AG04449 (cell line): ENCODE results near the gene PPM1L.
A peak's percentile ranks its signal among the peaks of the same experiment; 100 is the strongest.

Experiments
- CTCF ChIA-PET: fragments of 350-600 bp; formaldehyde crosslinking; extraction: SDS; loops from one replicate; lab custom pipeline; 2021; ENCODE audit warnings: antibody characterized with exemption; lab: Yijun Ruan, JAX
- POLR2A ChIA-PET: fragments of 400-600, 350-600 bp; formaldehyde crosslinking; extraction: SDS; loops from one replicate; lab custom pipeline; 2020; ENCODE audit warnings: antibody characterized with exemption, inconsistent platforms; lab: Yijun Ruan, JAX
- DNase-seq: peaks from one replicate; pipeline ENCODE4 v3.0.0-alpha.2; 2010; ENCODE audit warnings: low read depth, low spot score
- H3K4me3 ChIP-seq: 2 replicates; pipeline ENCODE4 v1.5.1; 2011; ENCODE audit warnings: low read depth, mild to moderate bottlenecking, control low read depth, low read length
- TF ChIP-seq, protein P1 (sequence below): IDR thresholded peaks from one replicate; pipeline ENCODE4 v1.5.1; 2011; ENCODE audit warnings: mild to moderate bottlenecking, moderate library complexity, low read length, control low read depth, inconsistent platforms; ENCODE audit not compliant: insufficient read depth; ENCODE audit errors: missing control alignments

Gene PPM1L

DNA sequence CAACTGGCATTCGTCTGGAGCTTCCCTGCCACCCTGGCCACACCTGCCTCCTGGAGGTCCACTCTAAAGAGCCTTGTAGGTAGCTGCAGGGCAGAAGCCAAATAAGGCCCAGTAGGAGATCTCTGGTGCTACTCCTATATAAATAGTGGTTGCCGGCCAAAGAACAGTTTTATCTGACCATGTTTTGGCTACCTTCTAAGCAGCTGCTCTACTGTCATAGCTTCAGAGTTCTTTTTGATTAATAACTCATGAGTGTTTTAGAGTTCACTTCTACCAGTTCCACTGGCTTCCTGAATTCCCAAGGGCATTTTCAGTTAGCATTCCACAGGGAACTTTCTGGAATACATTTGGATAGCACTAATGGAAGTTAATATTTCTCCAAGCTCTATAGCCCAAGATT, 194.5 kb downstream of the PPM1L start:
- POLR2A ChIA-PET: no interaction called here
- CTCF ChIA-PET: no interaction called here
- H3K4me3 ChIP-seq: no peak overlapping the region
- TF ChIP-seq, protein P1, sequence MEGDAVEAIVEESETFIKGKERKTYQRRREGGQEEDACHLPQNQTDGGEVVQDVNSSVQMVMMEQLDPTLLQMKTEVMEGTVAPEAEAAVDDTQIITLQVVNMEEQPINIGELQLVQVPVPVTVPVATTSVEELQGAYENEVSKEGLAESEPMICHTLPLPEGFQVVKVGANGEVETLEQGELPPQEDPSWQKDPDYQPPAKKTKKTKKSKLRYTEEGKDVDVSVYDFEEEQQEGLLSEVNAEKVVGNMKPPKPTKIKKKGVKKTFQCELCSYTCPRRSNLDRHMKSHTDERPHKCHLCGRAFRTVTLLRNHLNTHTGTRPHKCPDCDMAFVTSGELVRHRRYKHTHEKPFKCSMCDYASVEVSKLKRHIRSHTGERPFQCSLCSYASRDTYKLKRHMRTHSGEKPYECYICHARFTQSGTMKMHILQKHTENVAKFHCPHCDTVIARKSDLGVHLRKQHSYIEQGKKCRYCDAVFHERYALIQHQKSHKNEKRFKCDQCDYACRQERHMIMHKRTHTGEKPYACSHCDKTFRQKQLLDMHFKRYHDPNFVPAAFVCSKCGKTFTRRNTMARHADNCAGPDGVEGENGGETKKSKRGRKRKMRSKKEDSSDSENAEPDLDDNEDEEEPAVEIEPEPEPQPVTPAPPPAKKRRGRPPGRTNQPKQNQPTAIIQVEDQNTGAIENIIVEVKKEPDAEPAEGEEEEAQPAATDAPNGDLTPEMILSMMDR: no peak
- DNase-seq: no peak

DNA sequence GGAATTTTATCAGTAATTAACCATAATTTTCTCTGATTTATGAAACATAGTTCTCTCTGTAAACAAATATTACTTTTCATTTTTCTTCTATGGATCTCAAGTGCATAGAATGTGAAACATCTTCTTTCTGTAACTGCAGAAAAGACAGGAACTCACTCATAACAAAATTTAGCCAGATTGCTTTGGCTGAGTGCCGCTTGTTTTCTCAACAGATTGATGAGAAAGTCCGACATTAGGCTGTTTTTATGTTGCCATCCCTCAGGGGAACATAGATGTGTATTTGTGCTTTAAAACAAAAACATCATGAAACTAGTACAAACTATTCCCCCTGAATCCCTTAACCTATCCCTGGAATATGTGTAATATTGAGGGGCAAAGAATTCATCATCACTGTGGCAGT, 194.9 kb downstream of the PPM1L start:
- ChIA-PET POLR2A (no interaction called here), CTCF (no interaction called here)
- TF ChIP-seq, protein P1: no peak
- DNase-seq: no peak
- no peak overlapping the region for H3K4me3 ChIP-seq

DNA sequence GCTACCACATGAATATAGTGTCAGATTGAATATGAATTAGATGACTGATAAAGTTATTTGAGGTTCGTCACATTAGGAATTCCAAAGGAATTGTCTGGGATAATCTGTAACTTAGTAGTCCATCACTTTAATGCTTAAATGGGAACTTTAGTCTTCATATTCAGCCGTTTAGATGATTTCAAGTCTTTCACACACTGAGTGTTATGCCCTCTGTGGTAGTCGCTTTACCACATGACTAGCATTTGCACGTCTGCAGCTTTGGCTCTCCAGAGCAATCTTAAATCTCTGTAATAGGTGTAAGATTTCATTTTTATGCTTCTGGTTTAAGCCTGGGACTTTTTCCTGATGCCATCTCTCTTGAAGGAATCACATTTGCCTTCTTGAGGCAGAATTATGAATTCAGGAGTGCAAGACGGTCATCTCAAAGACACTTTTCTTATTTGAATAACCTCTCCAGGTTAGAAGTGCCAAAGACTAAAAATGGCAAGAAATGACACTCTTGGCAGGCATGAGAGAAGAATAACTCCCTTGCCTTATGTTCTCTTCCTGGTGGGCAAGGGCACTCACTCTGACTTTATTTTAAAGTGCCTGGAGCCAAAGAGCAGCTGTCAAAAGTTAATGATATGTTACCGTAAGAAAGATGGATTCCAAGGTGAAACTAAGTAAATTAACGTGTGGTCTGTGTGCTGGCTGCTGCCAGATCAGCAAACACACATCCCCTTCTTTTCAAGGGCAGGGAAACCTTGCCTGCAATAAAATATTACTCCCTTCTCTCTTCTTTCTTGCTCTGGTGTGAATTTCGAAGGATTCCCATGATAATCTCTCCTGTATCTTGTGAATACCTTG, 195.8 kb downstream of the PPM1L start:
- no peak for DNase-seq
- ChIA-PET CTCF (interaction anchor here (2.6 kb wide), 1 partner anchor 11 kb away, joined by 8 read pairs; no protein-coding TSS in a partner anchor), POLR2A (no interaction called here)
- H3K4me3 ChIP-seq: no peak overlapping the region
- TF ChIP-seq, protein P1: no peak

DNA sequence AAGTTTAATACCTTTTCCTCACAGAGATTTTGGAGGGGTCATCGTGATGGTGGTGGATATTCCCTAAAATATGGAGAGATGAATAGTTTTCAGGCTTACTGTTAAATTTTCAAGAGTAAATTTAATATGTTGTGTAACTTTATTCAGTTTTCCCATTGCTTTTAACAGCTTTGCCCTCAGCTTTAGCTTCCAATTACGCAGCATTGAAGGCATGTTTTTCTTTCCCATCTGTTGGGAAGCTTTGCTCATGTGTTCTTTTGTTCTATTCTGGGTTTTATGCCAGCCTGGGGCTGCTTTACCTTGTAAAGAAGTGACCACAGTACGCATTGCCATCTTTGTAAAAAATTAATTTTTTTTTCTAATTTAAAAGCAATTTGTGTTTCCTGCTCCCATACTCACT, 197.7 kb downstream of the PPM1L start:
- H3K4me3 ChIP-seq: no peak overlapping the region
- POLR2A ChIA-PET: no interaction called here
- CTCF ChIA-PET: interaction anchor here (2.6 kb wide), 1 partner anchor 13 kb away, joined by 8 read pairs; no protein-coding TSS in a partner anchor
- TF ChIP-seq, protein P1: no peak
- DNase-seq: no peak

DNA sequence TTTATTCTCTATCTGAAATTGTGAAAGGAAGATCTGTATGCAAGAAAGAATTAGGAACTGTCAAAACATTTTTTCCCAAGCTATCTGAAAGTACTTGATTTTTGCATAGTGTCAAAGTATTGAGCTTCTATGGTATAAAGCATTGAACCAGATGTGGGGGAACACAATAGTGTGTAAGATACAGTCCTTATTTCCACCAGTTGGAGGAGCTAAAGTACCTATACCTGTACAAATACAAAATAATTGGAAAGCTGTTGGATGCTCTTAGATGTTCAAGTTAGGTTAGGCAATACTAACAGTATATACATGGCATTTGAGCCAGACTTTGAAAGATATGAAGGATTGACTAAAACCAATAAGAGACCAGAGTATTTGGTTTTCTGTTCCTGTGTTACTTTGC, 200.8 kb downstream of the PPM1L start:
- TF ChIP-seq, protein P1: peak; percentile 13
- no peak for DNase-seq
- CTCF ChIA-PET: interaction anchor here (0.9 to 2.4 kb wide), 6 partner anchors 9 to 318 kb away, joined by 3 to 12 read pairs (median 4); no protein-coding TSS in a partner anchor
- POLR2A ChIA-PET: no interaction called here
- no peak overlapping the region for H3K4me3 ChIP-seq

DNA sequence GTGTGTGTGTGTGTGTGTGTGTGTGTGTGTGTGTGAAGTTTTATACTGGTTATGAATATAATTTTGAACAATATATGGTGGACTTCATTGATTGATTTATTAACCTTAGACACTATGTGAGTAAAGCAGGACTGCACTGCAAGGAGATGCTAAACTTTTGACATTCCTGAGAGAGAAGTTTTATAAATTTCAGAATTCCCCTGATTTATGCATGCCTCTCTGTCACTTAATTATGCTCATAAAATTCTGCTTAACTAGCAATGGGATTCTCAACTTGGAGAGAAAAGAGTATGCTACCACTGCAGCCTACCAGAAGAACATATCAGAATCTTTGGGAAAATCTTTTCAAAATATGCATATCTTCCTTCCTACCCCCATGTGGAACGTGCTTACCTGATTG, 204.5 kb downstream of the PPM1L start:
- CTCF ChIA-PET: no interaction called here

More for the DNA sequence above, 204.5 kb downstream of the PPM1L start:
- POLR2A ChIA-PET: no interaction called here
- TF ChIP-seq, protein P1: no peak
- DNase-seq: no peak
- no peak overlapping the region for H3K4me3 ChIP-seq
